Fibroblast of lung (primary cell): ENCODE results near the gene ARMH3.

Experiments used
- CTCF ChIP-seq, 2 donors: IDR thresholded peaks in 1 of 2; conservative IDR thresholded peaks in 1 of 2; 1 replicate in 1 of 2; 2 replicates in 1 of 2; pipeline ENCODE4 v1.5.1; 2011 to 2012; ENCODE audit warnings: low read length in 2 of 2, control low read depth in 1 of 2, inconsistent platforms in 1 of 2, low read depth in 1 of 2, mild to moderate bottlenecking in 1 of 2
- EZH2 ChIP-seq: IDR thresholded peaks from 2 replicates; pipeline ENCODE4 v1.5.1; 2012; ENCODE audit warnings: low read length, control low read depth, mild to moderate bottlenecking; ENCODE audit errors: missing control alignments

DNA sequence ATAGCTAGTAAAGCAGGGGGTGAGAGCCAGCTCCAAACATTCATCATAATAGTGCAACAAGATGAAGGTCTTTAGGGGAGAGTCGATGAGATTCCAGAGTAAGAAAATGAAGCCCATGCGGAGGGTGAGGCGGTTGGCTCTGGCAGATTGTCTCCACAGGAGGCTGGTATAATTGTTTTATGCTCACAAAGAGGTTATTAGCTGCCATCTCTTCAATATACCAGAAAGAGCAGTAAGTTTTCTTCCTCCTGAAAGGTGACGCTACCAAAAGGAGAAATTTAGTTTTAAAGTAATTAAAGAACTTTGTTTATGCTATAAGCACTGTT, 153.2 kb downstream of the ARMH3 start:
- TF ChIP-seq CTCF (conservative IDR thresholded peaks at IDR 0.05 in 1 of 2, IDR thresholded peaks at IDR 0.05 in 1 of 2; ENCODE audit: low read depth in 1 of 2, low read length in 2 of 2): no peak
- TF ChIP-seq EZH2: no peak
